Stimulated activated CD8-positive, alpha-beta memory T cell treated with anti-CD3 and anti-CD28 coated beads, Interleukin-7, amount 100 ng/mL, for 24 hours (primary cell): Measurements from ENCODE around the gene RIMKLA.

Experiments
- DNase-seq: peaks from one replicate; pipeline ENCODE4 v3.0.0-alpha.2; 2020; ENCODE audit warnings: low read depth

Gene RIMKLA

GRCh38 chr1:42380586-42381279 lies at the start of gene RIMKLA:
Gene RIMKLA (plus strand): TSS chr1:42380792. CDS start chr1:42380935, 143 bp downstream.
- DNase-seq = peak; percentile 12

GRCh38 chr1:42332877-42333276 lies 47.7 kb upstream of the RIMKLA start:
- DNase-seq = no peak

GRCh38 chr1:42333662-42334239 lies 46.8 kb upstream of the RIMKLA start:
- DNase-seq = no peak

GRCh38 chr1:42334240-42335049 lies 46.1 kb upstream of the RIMKLA start:
- no peak for DNase-seq

- peak; percentile 85 for DNase-seq
These were observed 45.4 kb upstream of the RIMKLA start, which contains the start of gene FOXJ3 for GRCh38 chr1:42335050-42335808. Gene FOXJ3 (minus strand): TSS chr1:42335235. CDS start chr1:42311093, 24,142 bp downstream.

- DNase-seq = no peak
These were observed 44.6 kb upstream of the RIMKLA start for GRCh38 chr1:42335809-42336518.

- no peak for DNase-seq
These were observed 43.6 kb upstream of the RIMKLA start for GRCh38 chr1:42336978-42337377.

GRCh38 chr1:42340093-42340492 lies 40.5 kb upstream of the RIMKLA start:
- no peak for DNase-seq

GRCh38 chr1:42340901-42341300 lies 39.7 kb upstream of the RIMKLA start:
- DNase-seq = no peak

- DNase-seq = no peak
These were observed 37.5 kb upstream of the RIMKLA start for GRCh38 chr1:42343049-42343448.

GRCh38 chr1:42348498-42348897 lies 32.1 kb upstream of the RIMKLA start:
- DNase-seq = no peak

- DNase-seq = no peak
These were observed 30.5 kb upstream of the RIMKLA start for GRCh38 chr1:42350086-42350485.

- no peak for DNase-seq
These were observed 21.8 kb upstream of the RIMKLA start for GRCh38 chr1:42358791-42359190.

GRCh38 chr1:42359466-42359865 lies 21.1 kb upstream of the RIMKLA start:
- no peak for DNase-seq

- no peak for DNase-seq
These were observed 16.5 kb upstream of the RIMKLA start for GRCh38 chr1:42364089-42364488.

GRCh38 chr1:42364542-42364941 lies 16.1 kb upstream of the RIMKLA start:
- no peak for DNase-seq

GRCh38 chr1:42365118-42365517 lies 15.5 kb upstream of the RIMKLA start:
- no peak for DNase-seq

- DNase-seq = no peak
These were observed 12.3 kb upstream of the RIMKLA start for GRCh38 chr1:42368096-42368795.

GRCh38 chr1:42369471-42369870 lies 11.1 kb upstream of the RIMKLA start:
- no peak for DNase-seq

GRCh38 chr1:42370876-42371549 lies 9.6 kb upstream of the RIMKLA start:
- DNase-seq = no peak
